ENCODE data around the gene IGFL4. TPM values are rescaled to one million over a fixed set of nuclear protein-coding genes. Genes with fewer than 3 reads are reported as not detected.

IGFL4 gene
- polyA plus RNA-seq, 3 donors, result not detected

DNA sequence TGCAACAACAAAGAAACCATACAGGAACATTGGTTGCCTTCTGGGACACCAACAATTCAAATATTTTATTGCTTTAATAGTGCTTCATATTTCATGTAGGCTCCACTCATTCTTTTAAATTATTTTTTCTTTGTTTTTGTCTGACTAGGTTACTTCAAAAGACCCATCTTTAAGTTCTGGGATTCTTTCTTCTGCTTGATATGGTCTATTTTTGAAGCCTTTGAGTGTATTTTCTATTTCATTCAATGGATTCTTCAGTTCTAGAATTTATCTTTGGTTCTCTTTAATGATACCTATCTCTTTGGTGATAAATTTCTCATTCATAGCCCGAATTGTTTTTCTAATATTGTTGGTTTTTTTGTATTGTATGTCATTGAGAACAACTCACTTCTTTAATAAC is 45.1 kb upstream of the IGFL4 start:
- Mint-ChIP-seq H3K27me3 (ENCODE audit: low read depth in 3 of 3) (peaks cover 18 to 37% (median 29%) of the 10 kb centered on the region in 3 donors), H3K36me3 (no peaks in the 10 kb centered on the region)
- intact Hi-C loops (cut with micrococcal nuclease), result no loop called here

DNA sequence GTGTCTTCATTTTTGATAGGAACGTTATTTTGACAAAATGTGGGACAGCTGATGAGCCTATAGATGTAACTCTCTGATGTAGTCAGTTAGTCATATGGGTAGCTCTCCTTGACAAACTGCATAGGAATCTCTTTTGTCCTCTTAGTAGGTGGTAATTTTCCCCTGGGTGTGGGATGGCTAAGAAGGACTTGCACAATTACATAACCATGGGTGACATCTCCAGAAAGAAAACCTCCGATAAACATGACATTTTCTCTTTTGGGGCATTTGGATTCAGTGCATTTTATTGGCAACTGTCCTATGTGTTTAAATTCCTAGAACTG is 41.9 kb upstream of the IGFL4 start:
- H3K4me3 Mint-ChIP-seq, result peak overlapping the region in 1 of 2 donors; percentile 28
- TF ChIP-seq, protein P1, sequence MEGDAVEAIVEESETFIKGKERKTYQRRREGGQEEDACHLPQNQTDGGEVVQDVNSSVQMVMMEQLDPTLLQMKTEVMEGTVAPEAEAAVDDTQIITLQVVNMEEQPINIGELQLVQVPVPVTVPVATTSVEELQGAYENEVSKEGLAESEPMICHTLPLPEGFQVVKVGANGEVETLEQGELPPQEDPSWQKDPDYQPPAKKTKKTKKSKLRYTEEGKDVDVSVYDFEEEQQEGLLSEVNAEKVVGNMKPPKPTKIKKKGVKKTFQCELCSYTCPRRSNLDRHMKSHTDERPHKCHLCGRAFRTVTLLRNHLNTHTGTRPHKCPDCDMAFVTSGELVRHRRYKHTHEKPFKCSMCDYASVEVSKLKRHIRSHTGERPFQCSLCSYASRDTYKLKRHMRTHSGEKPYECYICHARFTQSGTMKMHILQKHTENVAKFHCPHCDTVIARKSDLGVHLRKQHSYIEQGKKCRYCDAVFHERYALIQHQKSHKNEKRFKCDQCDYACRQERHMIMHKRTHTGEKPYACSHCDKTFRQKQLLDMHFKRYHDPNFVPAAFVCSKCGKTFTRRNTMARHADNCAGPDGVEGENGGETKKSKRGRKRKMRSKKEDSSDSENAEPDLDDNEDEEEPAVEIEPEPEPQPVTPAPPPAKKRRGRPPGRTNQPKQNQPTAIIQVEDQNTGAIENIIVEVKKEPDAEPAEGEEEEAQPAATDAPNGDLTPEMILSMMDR (IDR thresholded peaks at IDR 0.05), result no peak
- Histone ChIP-seq H3K27ac (ENCODE audit: low read depth in 1 of 2, low read length in 2 of 2) (no peak overlapping the region), H4K20me1 (ENCODE audit: insufficient read depth, low read length) (no peaks in the 10 kb centered on the region), H3K9me3 (replicated peaks in 1 of 2; ENCODE audit: control insufficient read depth in 1 of 2, insufficient read depth in 1 of 2, low read length in 2 of 2) (peaks cover 26 to 43% of the 10 kb centered on the region in 2 donors), H3K4me1 (ENCODE audit: control insufficient read depth in 1 of 2, insufficient read depth in 2 of 2, low read length in 2 of 2) (no peaks in the 10 kb centered on the region), H3K4me3 (replicated peaks in 1 of 3; ENCODE audit: low read depth in 2 of 3, low read length in 3 of 3) (no peak overlapping the region), H3K79me2 (ENCODE audit: insufficient read depth, low read length) (no peaks in the 10 kb centered on the region), H3K9ac (ENCODE audit: insufficient read depth, low read length, poor library complexity, severe bottlenecking) (no peak overlapping the region), H3K27me3 (ENCODE audit: control insufficient read depth in 2 of 2, insufficient read depth in 2 of 2, low read length in 2 of 2) (peaks cover 20 to 47% of the 10 kb centered on the region in 2 donors), H2AFZ (ENCODE audit: insufficient read depth, low read depth, low read length, poor library complexity, severe bottlenecking) (no peak overlapping the region), H3K4me2 (replicated peaks; ENCODE audit: extremely low read depth, low read length, poor library complexity, severe bottlenecking) (no peak overlapping the region), H3K36me3 (replicated peaks in 1 of 2; ENCODE audit: control insufficient read depth in 1 of 2, insufficient read depth in 2 of 2, low read length in 2 of 2) (no peaks in the 10 kb centered on the region)
- H3K36me3 Mint-ChIP-seq, result peaks cover 0 to 2% of the 10 kb centered on the region in 2 donors
- peaks cover 19 to 43% (median 38%) of the 10 kb centered on the region in 7 donors for H3K9me3 Mint-ChIP-seq
- H3K4me1 Mint-ChIP-seq, result peaks cover 2% of the 10 kb centered on the region
- peaks cover 37 to 49% (median 39%) of the 10 kb centered on the region in 3 donors for H3K27me3 Mint-ChIP-seq (ENCODE audit: low read depth in 3 of 3)
- no peak overlapping the region for H3K27ac Mint-ChIP-seq
- WGBS (ENCODE audit: insufficient coverage), result no CpG with 5 or more reads among the region's 2 CpGs
- intact Hi-C loops (cut with micrococcal nuclease), result loop anchor here (5.0 kb wide), 2 partner anchors 180 to 185 kb away; no protein-coding TSS in a partner anchor
- DNase-seq, result no peak

More for the DNA sequence above, 45.1 kb upstream of the IGFL4 start:
- DNase-seq, result no peak
- H3K27ac ChIP-seq (ENCODE audit: low read depth in 1 of 2, low read length in 2 of 2), result no peak overlapping the region
- Mint-ChIP-seq H3K4me3 (no peak overlapping the region), H3K27ac (no peak overlapping the region), H3K9me3 (peaks cover 18 to 41% (median 39%) of the 10 kb centered on the region in 7 donors), H3K4me1 (no peaks in the 10 kb centered on the region)
- no peaks in the 10 kb centered on the region for H3K79me2 ChIP-seq (ENCODE audit: insufficient read depth, low read length)
- no peak overlapping the region for H2AFZ ChIP-seq (ENCODE audit: insufficient read depth, low read depth, low read length, poor library complexity, severe bottlenecking)
- no peak overlapping the region for H3K9ac ChIP-seq (ENCODE audit: insufficient read depth, low read length, poor library complexity, severe bottlenecking)
- H3K36me3 ChIP-seq (replicated peaks in 1 of 2; ENCODE audit: control insufficient read depth in 1 of 2, insufficient read depth in 2 of 2, low read length in 2 of 2), result no peaks in the 10 kb centered on the region
- H4K20me1 ChIP-seq (ENCODE audit: insufficient read depth, low read length), result no peaks in the 10 kb centered on the region
- TF ChIP-seq, protein P1 (IDR thresholded peaks at IDR 0.05), result no peak
- H3K4me3 ChIP-seq (replicated peaks in 1 of 3; ENCODE audit: low read depth in 2 of 3, low read length in 3 of 3), result no peak overlapping the region
- no peaks in the 10 kb centered on the region for H3K4me1 ChIP-seq (ENCODE audit: control insufficient read depth in 1 of 2, insufficient read depth in 2 of 2, low read length in 2 of 2)
- H3K27me3 ChIP-seq (ENCODE audit: control insufficient read depth in 2 of 2, insufficient read depth in 2 of 2, low read length in 2 of 2), result peaks cover 5 to 21% of the 10 kb centered on the region in 2 donors
- no CpG with 5 or more reads among the region's 1 CpG for WGBS (ENCODE audit: insufficient coverage)
- H3K9me3 ChIP-seq (replicated peaks in 1 of 2; ENCODE audit: control insufficient read depth in 1 of 2, insufficient read depth in 1 of 2, low read length in 2 of 2), result peaks cover 19 to 29% of the 10 kb centered on the region in 2 donors
- no peak overlapping the region for H3K4me2 ChIP-seq (replicated peaks; ENCODE audit: extremely low read depth, low read length, poor library complexity, severe bottlenecking)
